Measurements from ENCODE around the gene GPR143. TPM values are rescaled to one million over a fixed set of nuclear protein-coding genes. Genes with fewer than 3 reads are reported as not detected.

Gene GPR143
- total and polyA plus RNA-seq, 2 of the 4 experiments (the other 2 are of a cell fraction): 0.07 TPM; not detected in 1

GRCh38 chrX:9749146-9749692, 16.4 kb downstream of the GPR143 start:
- Histone ChIP-seq H3K27ac (ENCODE audit: insufficient read depth, low read length) (no peak overlapping the region), H2AK9ac (replicated peaks; ENCODE audit: low read depth, low read length, poor library complexity) (no peak overlapping the region), H3K9me3 (ENCODE audit: control insufficient read depth, insufficient read depth, low read length) (no peaks in the 10 kb centered on the region), H3K14ac (replicated peaks; ENCODE audit: low read depth, low read length) (no peak overlapping the region), H4K8ac (ENCODE audit: low read depth in 2 of 2, low read length in 2 of 2) (no peak overlapping the region), H3K4me1 (ENCODE audit: control insufficient read depth, insufficient read depth, low read length) (0 out of 2 replicates have a peak, but pooled peaks cover 2% of the 10 kb centered on the region), H3K79me1 (ENCODE audit: low read depth in 1 of 2, low read length in 2 of 2) (no peaks in the 10 kb centered on the region), H2BK20ac (ENCODE audit: low read depth, low read length) (no peak overlapping the region), H3K4me2 (ENCODE audit: low read depth, low read length) (no peak overlapping the region), H4K20me1 (ENCODE audit: insufficient read depth, low read length) (no peaks in the 10 kb centered on the region), H3K18ac (ENCODE audit: low read depth, low read length) (no peak overlapping the region), H3K56ac (ENCODE audit: extremely low read depth, insufficient read depth, low read length) (no peak overlapping the region), H3K23ac (ENCODE audit: low read depth, low read length) (no peak overlapping the region), H2BK15ac (ENCODE audit: low read depth, low read length) (no peak overlapping the region), H4K91ac (ENCODE audit: insufficient read depth, low read depth, low read length) (no peak overlapping the region), H2AFZ (replicated peaks; ENCODE audit: low read length, poor library complexity) (no peak overlapping the region), H3K9me1 (ENCODE audit: insufficient read depth, low read length) (no peaks in the 10 kb centered on the region), H3K27me3 (ENCODE audit: control insufficient read depth, insufficient read depth, low read length) (no peaks in the 10 kb centered on the region), H2AK5ac (ENCODE audit: low read depth, low read length) (no peak overlapping the region), H3K36me3 (ENCODE audit: control insufficient read depth, insufficient read depth, low read length) (no peaks in the 10 kb centered on the region), H3K4me3 (ENCODE audit: insufficient read depth, low read depth, low read length) (no peak overlapping the region), H2BK5ac (ENCODE audit: low read depth, low read length, poor library complexity, severe bottlenecking) (no peak overlapping the region), H3K4ac (ENCODE audit: low read depth, low read length) (no peak overlapping the region), H2BK120ac (ENCODE audit: low read depth, low read length) (no peak overlapping the region), H3K9ac (ENCODE audit: low read depth, low read length) (no peak overlapping the region), H4K5ac (ENCODE audit: low read depth, low read length) (no peak overlapping the region)
- no TSS peak for BruUV-seq (replicated peaks)
- ChIA-PET POLR2A (ENCODE audit: unreplicated experiment) (no interaction called here), CTCF (no interaction called here)
- ATAC-seq (ENCODE audit: low read depth) (no peak), DNase-seq (no peak)
- no CpG with 5 or more reads among the region's 11 CpGs for WGBS, 2 experiments (ENCODE audit: extremely low coverage in 2 of 2, insufficient read length in 1 of 2)
- no peak for TF ChIP-seq SMC3 (IDR thresholded peaks at IDR 0.05; ENCODE audit: low read depth, low read length)
- TF ChIP-seq MAFK (IDR thresholded peaks at IDR 0.05; ENCODE audit: low read depth, low read length): no peak
- no peak for TF ChIP-seq MAZ (IDR thresholded peaks at IDR 0.05; ENCODE audit: borderline replicate concordance, low read depth, low read length)
- no peak for TF ChIP-seq CTCF (conservative IDR thresholded peaks at IDR 0.05; ENCODE audit: low read depth, low read length)
- no peak for TF ChIP-seq MXI1 (IDR thresholded peaks at IDR 0.05; ENCODE audit: borderline replicate concordance, low read depth, low read length)
- TF ChIP-seq CEBPB (IDR thresholded peaks at IDR 0.05; ENCODE audit: low read depth, low read length): no peak
- no peak for TF ChIP-seq RFX5 (IDR thresholded peaks at IDR 0.05; ENCODE audit: low read depth, low read length)
- TF ChIP-seq ELK1 (IDR thresholded peaks at IDR 0.05; ENCODE audit: borderline replicate concordance, low read depth, low read length): no peak
- TF ChIP-seq NFE2L2 (IDR thresholded peaks at IDR 0.05; ENCODE audit: low read depth, low read length): no peak
- TF ChIP-seq BHLHE40 (IDR thresholded peaks at IDR 0.05; ENCODE audit: low read depth, low read length): no peak
- no peak for TF ChIP-seq POLR2A (IDR thresholded peaks at IDR 0.05; ENCODE audit: low read depth, low read length)
- no peak for TF ChIP-seq RCOR1 (IDR thresholded peaks at IDR 0.05; ENCODE audit: insufficient replicate concordance, low read length)
- dilution Hi-C loops (cut with HindIII; ENCODE audit: low sequenced_read_pairs, unreplicated experiment): no loop called here
- intact Hi-C loops (cut with micrococcal nuclease): no loop called here
- in situ Hi-C loops (cut with MboI; ENCODE audit: low sequenced_read_pairs): no loop called here
